Measurements from ENCODE around the gene RIPK1.
"Not testable (repeated sequence)": the region's sequence is repeated elsewhere in the genome, so short reads cannot be mapped to it uniquely, and the experiment has no call there.

Gene RIPK1

GRCh38 chr6:3125815-3126214 lies 57.5 kb downstream of the RIPK1 start:
- DNase-seq (ENCODE audit: insufficient read length) (no peak), FAIRE-seq (no peak)
- no peak for TF ChIP-seq POLR2A (IDR thresholded peaks at IDR 0.05; ENCODE audit: low read depth, low read length)
- TF ChIP-seq POLR2AphosphoS5 (IDR thresholded peaks at IDR 0.05; ENCODE audit: low read depth, low read length) = no peak
- no peak for TF ChIP-seq TAF1 (IDR thresholded peaks at IDR 0.05; ENCODE audit: borderline replicate concordance, low read depth, low read length)

GRCh38 chr6:3128356-3129108 lies 60.2 kb downstream of the RIPK1 start:
- FAIRE-seq = no peak
- no peak for TF ChIP-seq TAF1 (IDR thresholded peaks at IDR 0.05; ENCODE audit: borderline replicate concordance, low read depth, low read length)
- TF ChIP-seq POLR2A (IDR thresholded peaks at IDR 0.05; ENCODE audit: low read depth, low read length) = no peak
- TF ChIP-seq POLR2AphosphoS5 (IDR thresholded peaks at IDR 0.05; ENCODE audit: low read depth, low read length) = no peak
- no peak for DNase-seq (ENCODE audit: insufficient read length)

GRCh38 chr6:3131695-3132094 lies 63.4 kb downstream of the RIPK1 start:
- DNase-seq (ENCODE audit: insufficient read length) = no peak
- FAIRE-seq = no peak
- TF ChIP-seq POLR2A (IDR thresholded peaks at IDR 0.05; ENCODE audit: low read depth, low read length) (no peak), POLR2AphosphoS5 (IDR thresholded peaks at IDR 0.05; ENCODE audit: low read depth, low read length) (no peak), TAF1 (IDR thresholded peaks at IDR 0.05; ENCODE audit: borderline replicate concordance, low read depth, low read length) (no peak)

- no peak for FAIRE-seq
- DNase-seq (ENCODE audit: insufficient read length) = no peak
- TF ChIP-seq POLR2A (IDR thresholded peaks at IDR 0.05; ENCODE audit: low read depth, low read length) (no peak), TAF1 (IDR thresholded peaks at IDR 0.05; ENCODE audit: borderline replicate concordance, low read depth, low read length) (no peak), POLR2AphosphoS5 (IDR thresholded peaks at IDR 0.05; ENCODE audit: low read depth, low read length) (no peak)
Measured at GRCh38 chr6:3133515-3133914, 65.2 kb downstream of the RIPK1 start.

GRCh38 chr6:3135668-3136291 lies 67.5 kb downstream of the RIPK1 start:
- no peak for DNase-seq (ENCODE audit: insufficient read length)
- TF ChIP-seq TAF1 (IDR thresholded peaks at IDR 0.05; ENCODE audit: borderline replicate concordance, low read depth, low read length) = no peak
- FAIRE-seq = no peak

- DNase-seq (ENCODE audit: insufficient read length) = no peak
- no peak for TF ChIP-seq POLR2AphosphoS5 (IDR thresholded peaks at IDR 0.05; ENCODE audit: low read depth, low read length)
- no peak for TF ChIP-seq POLR2A (IDR thresholded peaks at IDR 0.05; ENCODE audit: low read depth, low read length)
- no peak for TF ChIP-seq TAF1 (IDR thresholded peaks at IDR 0.05; ENCODE audit: borderline replicate concordance, low read depth, low read length)
- no peak for FAIRE-seq
Measured at GRCh38 chr6:3136292-3137011, 68.2 kb downstream of the RIPK1 start.

GRCh38 chr6:3137057-3137777 lies 68.9 kb downstream of the RIPK1 start:
- no peak for DNase-seq (ENCODE audit: insufficient read length)

GRCh38 chr6:3137873-3138272 lies 69.6 kb downstream of the RIPK1 start:
- not testable (repeated sequence) for DNase-seq (ENCODE audit: insufficient read length); FAIRE-seq

More at GRCh38 chr6:3137057-3137777, 68.9 kb downstream of the RIPK1 start:
- TF ChIP-seq POLR2AphosphoS5 (IDR thresholded peaks at IDR 0.05; ENCODE audit: low read depth, low read length) = no peak
- no peak for TF ChIP-seq TAF1 (IDR thresholded peaks at IDR 0.05; ENCODE audit: borderline replicate concordance, low read depth, low read length)
- FAIRE-seq = no peak

GRCh38 chr6:3138341-3138740 lies 70.0 kb downstream of the RIPK1 start:
- TF ChIP-seq POLR2A (IDR thresholded peaks at IDR 0.05; ENCODE audit: low read depth, low read length) = no peak
- TF ChIP-seq POLR2AphosphoS5 (IDR thresholded peaks at IDR 0.05; ENCODE audit: low read depth, low read length) = no peak
- TF ChIP-seq TAF1 (IDR thresholded peaks at IDR 0.05; ENCODE audit: borderline replicate concordance, low read depth, low read length) = no peak
- FAIRE-seq (no peak), DNase-seq (ENCODE audit: insufficient read length) (no peak)

- peak; percentile 33 for FAIRE-seq
- TF ChIP-seq TAF1 (IDR thresholded peaks at IDR 0.05; ENCODE audit: borderline replicate concordance, low read depth, low read length) (no peak), POLR2AphosphoS5 (IDR thresholded peaks at IDR 0.05; ENCODE audit: low read depth, low read length) (no peak), POLR2A (IDR thresholded peaks at IDR 0.05; ENCODE audit: low read depth, low read length) (no peak)
- DNase-seq (ENCODE audit: insufficient read length) = no peak
Measured at GRCh38 chr6:3139090-3139903, 71.0 kb downstream of the RIPK1 start.

GRCh38 chr6:3140201-3140600 lies 71.9 kb downstream of the RIPK1 start:
- DNase-seq (ENCODE audit: insufficient read length) (no peak), FAIRE-seq (no peak)
- TF ChIP-seq POLR2A (IDR thresholded peaks at IDR 0.05; ENCODE audit: low read depth, low read length) (no peak), POLR2AphosphoS5 (IDR thresholded peaks at IDR 0.05; ENCODE audit: low read depth, low read length) (no peak), TAF1 (IDR thresholded peaks at IDR 0.05; ENCODE audit: borderline replicate concordance, low read depth, low read length) (no peak)
